Stimulated activated CD4-positive, alpha-beta T cell treated with anti-CD3 and anti-CD28 coated beads, Interleukin-15, amount 100 ng/mL, for 48 hours (primary cell): ENCODE measurements around the gene IL15.

Experiments
- DNase-seq, 2 donors: peaks; one replicate each; pipeline ENCODE4 v3.0.0-alpha.2; 2020; ENCODE audit warnings: low read depth in 2 of 2

Gene IL15

DNA sequence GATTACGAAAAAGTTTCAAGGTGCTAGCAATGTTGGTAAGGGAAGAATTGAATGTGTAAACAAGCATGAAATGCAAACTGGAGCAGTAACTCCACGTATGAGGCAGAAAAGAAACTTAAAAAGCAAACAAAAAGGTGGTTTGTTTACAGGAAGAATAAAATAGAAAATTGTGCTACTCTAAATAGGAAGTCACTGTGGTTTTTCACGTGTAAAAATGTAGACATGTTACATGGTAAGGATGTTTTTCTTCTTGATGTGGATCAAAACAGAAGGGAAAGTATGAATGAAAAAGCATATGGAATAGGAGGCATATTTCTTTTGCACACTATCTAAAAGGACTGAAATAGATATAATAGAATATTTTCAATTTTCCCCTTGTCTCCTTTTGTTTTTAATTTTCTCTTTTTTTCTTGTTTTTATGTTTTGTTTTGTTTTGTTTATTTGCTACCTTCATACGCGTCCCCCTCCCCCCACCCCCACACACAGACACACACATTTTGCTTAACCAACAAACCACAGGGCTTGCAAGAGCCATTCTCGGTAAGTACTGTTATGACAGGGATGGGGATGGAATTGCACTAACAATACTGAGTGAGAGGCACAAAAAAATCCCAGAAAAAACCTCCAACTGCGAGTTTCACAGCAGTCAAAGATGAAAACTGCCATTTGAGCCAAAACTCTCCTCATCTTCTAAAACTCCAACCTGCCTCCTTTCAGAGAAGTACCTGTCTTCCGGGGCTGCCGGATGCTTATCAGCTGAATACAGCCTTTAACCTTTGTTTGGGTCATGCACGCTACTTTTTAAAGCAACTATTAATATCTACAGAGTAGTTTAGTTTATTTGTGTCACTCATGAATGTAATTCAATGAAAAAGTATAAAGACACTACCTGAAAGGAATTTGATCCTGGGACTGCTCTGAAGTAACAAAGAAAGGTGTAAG is 135.8 kb downstream of the IL15 start:
- no peak for DNase-seq

- no peak for DNase-seq
Observed at GRCh38 chr4:141772838-141773237, 136.5 kb downstream of the IL15 start.

- no peak for DNase-seq
Observed at GRCh38 chr4:141782205-141782604, 145.8 kb downstream of the IL15 start.
